Epidermal melanocyte (primary cell): ENCODE measurements around the gene CARD19.

Experiments used
- DNase-seq: peaks from one replicate; pipeline ENCODE4 v3.0.0; 2011; ENCODE audit warnings: low spot score; ENCODE audit not compliant: insufficient read length

The CARD19 gene, protein sequence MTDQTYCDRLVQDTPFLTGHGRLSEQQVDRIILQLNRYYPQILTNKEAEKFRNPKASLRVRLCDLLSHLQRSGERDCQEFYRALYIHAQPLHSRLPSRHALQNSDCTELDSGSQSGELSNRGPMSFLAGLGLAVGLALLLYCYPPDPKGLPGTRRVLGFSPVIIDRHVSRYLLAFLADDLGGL

GRCh38 chr9:93096131-93096802 is at the start of gene CARD19:
Gene CARD19, plus strand, starts transcription at chr9:93096217. Its CDS starts 129 bp downstream, at chr9:93096346.
- DNase-seq: no peak

- no peak for DNase-seq
These were observed 47.2 kb upstream of the CARD19 start for GRCh38 chr9:93048566-93049448.

DNA sequence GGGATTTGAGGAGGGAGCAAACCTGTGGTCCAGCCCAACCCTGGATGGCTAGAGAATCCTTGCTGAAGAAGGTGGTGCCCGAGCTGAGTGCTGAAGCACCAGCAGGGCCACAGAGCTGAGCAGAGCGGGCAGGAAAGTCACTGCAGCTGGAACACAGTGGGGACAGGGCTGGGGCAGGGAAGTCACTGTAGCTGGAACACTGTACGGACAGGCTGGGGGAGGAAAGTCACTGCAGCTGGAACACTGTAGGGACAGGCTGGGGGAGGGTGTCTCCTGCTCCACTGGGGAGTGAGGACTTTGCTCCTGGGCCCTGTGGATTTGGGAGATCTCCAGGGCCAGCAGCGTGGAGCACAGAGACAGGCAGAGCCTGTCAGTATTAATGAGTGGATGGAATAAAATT is 46.5 kb upstream of the CARD19 start:
- DNase-seq: no peak

- DNase-seq: no peak
These were observed 45.8 kb upstream of the CARD19 start for GRCh38 chr9:93050231-93050630.

GRCh38 chr9:93051680-93052089 is 44.3 kb upstream of the CARD19 start:
- no peak for DNase-seq

- no peak for DNase-seq
These were observed 43.1 kb upstream of the CARD19 start for GRCh38 chr9:93052791-93053540.

- no peak for DNase-seq
These were observed 42.2 kb upstream of the CARD19 start for GRCh38 chr9:93053781-93054331.

DNA sequence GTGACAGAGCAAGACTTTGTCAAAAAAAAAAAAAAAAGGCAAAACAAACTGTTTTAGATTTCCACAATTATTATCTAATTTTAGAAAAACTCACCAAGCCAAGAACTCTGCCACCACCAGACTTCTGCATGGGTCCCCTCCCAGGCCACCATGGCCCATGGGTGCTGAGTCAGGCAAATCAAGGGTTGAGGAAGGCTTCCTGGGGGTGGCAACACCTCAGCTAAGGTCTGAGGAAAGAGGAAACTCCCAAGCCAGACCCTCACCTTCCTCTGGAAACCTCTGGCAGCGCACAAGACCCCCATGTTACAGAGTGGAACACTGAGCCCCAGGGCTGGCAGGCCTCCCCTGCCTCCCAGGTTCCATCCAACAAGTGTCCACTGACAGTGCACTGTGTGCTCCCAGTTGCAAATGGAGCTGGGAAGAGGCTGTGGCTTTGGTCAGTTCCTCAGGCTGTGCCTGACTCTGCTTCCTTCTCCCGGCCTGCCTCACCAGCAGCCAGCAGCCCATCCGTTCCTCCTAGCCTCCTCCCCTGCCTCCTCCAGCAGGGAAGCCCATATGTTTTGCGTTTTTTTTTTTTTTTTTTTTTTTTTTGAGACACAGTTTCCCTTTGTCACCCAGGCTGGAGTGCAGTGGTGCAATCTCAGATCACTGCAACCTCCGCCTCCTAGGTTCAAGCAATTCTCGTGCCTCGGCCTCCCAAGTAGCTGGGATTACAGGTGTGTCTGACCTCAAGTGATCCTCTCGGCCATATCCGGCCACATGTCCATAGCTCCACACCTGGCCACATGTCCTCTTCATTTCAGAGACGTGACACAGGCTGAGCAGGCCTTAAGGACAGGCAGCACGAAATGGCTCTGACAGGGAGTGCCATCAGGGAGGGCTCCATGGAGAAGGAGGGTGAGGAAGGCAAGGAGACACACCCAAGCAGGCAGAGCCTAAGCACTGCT is 41.0 kb upstream of the CARD19 start:
- DNase-seq: no peak

DNA sequence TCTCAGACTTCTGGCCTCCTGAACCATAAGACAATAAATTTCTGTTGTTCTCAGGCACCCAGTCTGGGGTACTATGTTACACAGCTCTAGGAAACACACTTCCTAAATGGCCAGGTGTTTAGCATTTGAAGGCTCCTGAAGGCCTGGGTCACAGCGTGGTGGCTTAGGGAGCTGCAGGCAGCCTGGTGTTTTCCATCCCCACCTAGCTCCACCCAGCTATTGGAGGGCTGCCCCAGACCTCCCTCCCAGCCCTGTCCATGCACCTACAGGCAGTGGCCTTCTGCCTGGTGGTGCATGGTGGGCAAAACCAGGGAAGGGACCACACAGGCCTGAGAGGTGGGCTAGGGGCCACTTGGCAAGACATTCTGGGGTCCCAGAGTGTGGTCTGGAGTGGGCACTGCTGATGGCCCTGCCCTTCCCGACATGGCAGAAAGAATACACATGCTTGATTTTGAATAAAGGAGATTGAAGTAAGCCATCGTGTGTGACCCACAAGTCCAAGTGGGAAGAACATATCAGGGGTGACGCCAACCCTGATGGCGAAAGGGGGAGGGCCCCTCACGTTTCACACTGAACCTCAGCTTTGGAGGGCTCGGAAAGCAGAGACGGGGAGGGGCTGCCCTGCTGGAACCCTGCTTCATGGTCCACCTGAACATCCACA is 38.8 kb upstream of the CARD19 start:
- DNase-seq: no peak

GRCh38 chr9:93057703-93058354 is 38.2 kb upstream of the CARD19 start:
- DNase-seq: no peak

DNA sequence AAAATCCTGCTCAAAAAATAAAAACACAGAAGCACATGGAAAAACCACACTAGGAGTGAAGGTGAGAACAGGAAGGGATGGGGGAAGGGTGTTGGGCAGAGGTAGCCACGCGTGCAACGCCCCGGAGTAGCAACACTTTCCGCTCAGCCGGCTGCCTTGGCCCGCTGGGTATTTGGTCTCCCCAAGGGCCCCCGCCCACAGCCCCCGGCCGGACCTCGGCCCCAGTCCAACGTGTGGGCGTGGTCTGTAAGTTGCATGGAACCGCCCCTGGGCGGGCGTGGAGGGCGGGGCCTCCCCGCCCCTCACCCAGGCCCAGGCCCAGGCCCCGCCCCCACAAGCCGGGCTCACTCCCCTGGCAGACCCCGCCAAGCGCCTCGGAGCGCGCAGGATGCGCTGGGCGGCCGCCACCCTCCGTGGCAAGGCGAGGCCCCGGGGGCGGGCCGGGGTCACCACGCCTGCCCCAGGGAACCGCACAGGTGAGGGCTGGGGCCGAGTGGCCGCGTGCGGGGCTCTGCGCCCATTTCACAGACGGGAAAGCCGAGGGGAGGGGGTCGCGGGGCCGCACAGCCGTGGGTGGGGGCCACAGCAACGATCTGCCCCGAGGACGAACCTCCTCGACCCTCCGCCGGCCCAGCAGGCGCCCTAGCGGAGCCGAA is 37.5 kb upstream of the CARD19 start, which contains the start of gene SUSD3:
SUSD3 (plus strand) TSS at position 347 of the 656 bp plus-strand sequence; CDS start at position 389, 42 bp downstream.
- DNase-seq: no peak

GRCh38 chr9:93059011-93059714 is 36.9 kb upstream of the CARD19 start:
- no peak for DNase-seq

- DNase-seq: no peak
These were observed 36.1 kb upstream of the CARD19 start for GRCh38 chr9:93059715-93060578.

- no peak for DNase-seq
These were observed 35.2 kb upstream of the CARD19 start for GRCh38 chr9:93060746-93061259.

DNA sequence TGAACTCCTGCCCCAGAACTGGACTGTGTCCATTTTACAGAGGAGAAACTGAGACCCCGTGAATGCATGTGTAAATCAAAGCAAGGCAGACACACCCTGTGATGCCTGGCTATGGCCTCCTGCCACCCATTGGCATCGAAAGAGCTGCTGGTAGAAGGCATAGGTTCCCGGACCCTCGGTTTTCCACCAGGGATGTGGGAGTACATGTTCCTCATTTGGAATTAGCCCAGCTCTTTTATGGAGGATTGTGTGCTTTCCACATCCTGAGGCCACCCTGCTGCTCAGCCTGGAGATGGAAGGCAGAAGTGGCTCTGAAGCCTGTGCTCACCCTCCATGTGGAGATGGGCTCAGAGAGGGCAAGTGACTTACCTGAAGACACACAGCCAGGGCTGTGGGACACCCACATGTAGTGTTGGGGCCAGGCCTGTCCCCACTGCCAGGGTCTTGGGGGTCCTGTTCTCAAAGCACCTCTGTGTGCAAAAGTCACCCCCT is 34.7 kb upstream of the CARD19 start:
- no peak for DNase-seq
